NOMO-1 treated with dmso at 0.1 percent for 144 hours (cell line): Measurements from ENCODE around the gene KCTD13.
"Not testable (repeated sequence)": the region's sequence is repeated elsewhere in the genome, so short reads cannot be mapped to it uniquely, and the experiment has no call there.

ENCODE experiments used
- DNase-seq: peaks from one replicate; lab custom pipeline; 2025; ENCODE audit not compliant: unreplicated experiment; lab: John Stamatoyannopoulos, UW

The KCTD13 gene

GRCh38 chr16:29947897-29948296 lies 21.9 kb upstream of the KCTD13 start:
- DNase-seq, result no peak

GRCh38 chr16:29943846-29944799 lies 18.1 kb upstream of the KCTD13 start:
- DNase-seq, result no peak

GRCh38 chr16:29940656-29941055 lies 14.6 kb upstream of the KCTD13 start:
- DNase-seq, result no peak

GRCh38 chr16:29931750-29932149 lies 5.7 kb upstream of the KCTD13 start:
- not testable (repeated sequence) for DNase-seq

- no peak for DNase-seq
These were observed 1.3 kb upstream of the KCTD13 start for GRCh38 chr16:29927070-29927905.

- DNase-seq, result no peak
These were observed 656 bp upstream of the KCTD13 start for GRCh38 chr16:29926711-29927052.

GRCh38 chr16:29925105-29925756 lies 795 bp downstream of the KCTD13 start:
- DNase-seq, result no peak

GRCh38 chr16:29922986-29923501 lies 3.0 kb downstream of the KCTD13 start:
- no peak for DNase-seq

- DNase-seq, result no peak
These were observed 3.7 kb downstream of the KCTD13 start for GRCh38 chr16:29922326-29922725.

- no peak for DNase-seq
These were observed 5.0 kb downstream of the KCTD13 start for GRCh38 chr16:29921034-29921385.

GRCh38 chr16:29920288-29921033 lies 5.6 kb downstream of the KCTD13 start:
- no peak for DNase-seq

GRCh38 chr16:29916979-29917378 lies 9.0 kb downstream of the KCTD13 start:
- DNase-seq, result no peak

- no peak for DNase-seq
These were observed 10.3 kb downstream of the KCTD13 start for GRCh38 chr16:29915590-29916247.

GRCh38 chr16:29913514-29913913 lies 12.5 kb downstream of the KCTD13 start:
- no peak for DNase-seq

GRCh38 chr16:29912087-29912486 lies 13.9 kb downstream of the KCTD13 start:
- DNase-seq, result no peak

- no peak for DNase-seq
These were observed 14.4 kb downstream of the KCTD13 start for GRCh38 chr16:29911676-29912010.

- no peak for DNase-seq
These were observed 15.0 kb downstream of the KCTD13 start for GRCh38 chr16:29910819-29911675.

- DNase-seq, result not testable (repeated sequence)
These were observed 16.2 kb downstream of the KCTD13 start for GRCh38 chr16:29909851-29910250.

- peak; percentile 45 for DNase-seq
These were observed 16.6 kb downstream of the KCTD13 start for GRCh38 chr16:29909391-29909790.
